Daoy (cell line): Measurements from ENCODE around the gene DENND1A. TPM values are rescaled to one million over a fixed set of nuclear protein-coding genes. Genes with fewer than 3 reads are reported as not detected.

ENCODE experiments used
- DNase-seq: peaks from one replicate; pipeline ENCODE4 v3.0.0-alpha.2; 2015; ENCODE audit warnings: low read depth
- total RNA-seq: library from RNA; depleted of rRNA; stranded (reverse); fragments of >200 nt; shearing (Covaris generic); gene quantifications from 2 replicates; pipeline ENCODE4 v1.2.3, GENCODE V29; 2014

Gene DENND1A
- total RNA-seq, 1 experiment from 2014 or later: 9.9 TPM

DNA sequence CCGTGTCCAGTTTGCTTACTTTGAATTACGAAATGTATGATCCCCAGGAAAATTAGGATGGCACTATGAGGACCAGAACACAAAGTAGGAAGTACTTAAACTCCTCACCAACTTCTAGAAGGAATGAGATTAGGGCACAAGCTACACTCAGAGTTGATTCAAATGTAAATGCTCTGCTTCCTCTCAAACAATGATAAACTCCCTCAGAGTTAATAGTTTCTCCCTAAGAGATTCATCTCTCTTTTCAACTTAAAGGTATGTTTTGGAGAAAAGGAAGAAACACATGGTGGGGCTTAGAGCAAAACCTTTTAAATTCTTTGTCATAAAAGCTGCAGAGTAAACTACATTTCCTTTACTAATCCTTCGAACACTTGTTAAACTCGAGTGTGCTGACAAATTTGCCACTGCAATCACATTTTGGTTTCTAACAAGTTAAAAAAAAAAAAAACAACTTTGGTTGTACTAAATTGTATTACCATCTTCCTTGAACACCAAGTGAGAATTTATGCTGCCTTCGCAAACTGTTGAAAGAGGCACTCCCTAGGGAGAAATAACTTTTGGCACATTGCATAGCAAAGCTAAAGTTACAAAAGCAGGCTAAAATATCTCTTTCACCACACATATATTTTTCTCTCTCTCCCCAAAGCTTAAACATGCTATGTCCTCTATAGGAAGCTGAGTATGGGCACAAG is 66.6 kb downstream of the DENND1A start:
- no peak for DNase-seq

DNA sequence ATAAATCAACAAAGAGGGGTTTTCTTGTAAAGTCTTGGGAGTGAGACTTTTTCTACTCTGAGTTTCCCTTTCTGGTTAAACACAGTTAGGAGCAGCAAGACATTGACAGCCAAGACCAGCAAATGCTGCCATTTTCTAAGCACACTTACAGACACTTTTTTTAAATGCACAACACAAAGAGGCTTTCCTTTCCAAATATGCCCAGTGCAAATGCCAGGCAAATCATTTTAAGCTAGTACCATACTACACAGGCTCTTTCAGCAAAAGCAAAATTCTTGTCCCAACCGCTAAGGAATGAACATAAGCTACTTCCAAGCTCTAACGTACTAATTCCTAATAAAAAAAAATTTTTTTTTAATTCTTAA is 68.2 kb downstream of the DENND1A start:
- DNase-seq: no peak

DNA sequence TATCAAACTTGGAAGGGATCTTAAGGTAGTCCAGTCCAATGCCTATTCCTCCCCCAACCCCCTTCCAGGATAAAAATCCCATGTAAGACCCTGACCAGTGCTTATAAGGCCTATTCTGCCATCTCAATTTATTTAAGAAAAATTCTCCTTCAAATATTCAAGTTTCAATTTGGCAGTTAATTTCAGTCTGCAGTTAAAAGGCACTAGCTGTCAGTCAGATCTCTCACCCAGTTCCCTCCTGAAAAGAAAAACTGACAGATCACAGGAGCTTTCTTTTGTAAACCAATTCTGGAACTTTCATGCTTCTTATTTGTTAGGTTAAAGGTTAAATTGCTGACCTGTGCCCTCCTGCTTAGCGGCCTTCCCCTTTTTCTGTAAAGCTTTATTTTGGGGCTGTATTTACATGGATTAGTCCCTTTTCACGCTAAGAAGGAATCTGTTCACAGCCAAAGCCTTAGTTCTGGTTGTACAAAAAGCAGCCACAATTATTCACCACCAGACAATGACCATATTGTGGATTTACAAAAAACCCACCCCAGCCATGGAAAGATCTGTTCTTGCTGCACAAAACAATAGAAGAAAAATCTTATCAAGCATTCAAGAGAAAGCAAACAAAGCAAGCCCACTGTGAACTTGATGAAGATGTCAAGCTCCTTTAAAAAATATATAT is 68.7 kb downstream of the DENND1A start:
- no peak for DNase-seq

DNA sequence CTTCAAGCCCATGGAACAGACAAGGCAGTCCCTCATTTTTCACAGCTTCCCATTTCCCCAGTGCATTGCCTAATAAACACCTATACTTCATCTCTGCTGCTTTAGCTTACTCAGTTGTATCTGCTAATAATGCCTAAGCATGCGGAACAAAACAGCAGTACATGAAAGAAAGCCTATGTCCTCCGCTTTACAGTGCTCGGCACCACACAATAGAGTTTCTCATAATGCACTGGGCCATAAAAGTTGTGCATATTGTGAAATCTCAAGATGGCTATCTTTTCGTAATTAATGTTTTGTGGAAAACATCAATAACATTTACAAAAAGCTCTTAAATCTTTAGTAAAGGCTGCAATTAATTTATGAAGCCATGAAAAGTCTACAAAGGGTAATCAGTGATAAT is 69.3 kb downstream of the DENND1A start:
- no peak for DNase-seq

DNA sequence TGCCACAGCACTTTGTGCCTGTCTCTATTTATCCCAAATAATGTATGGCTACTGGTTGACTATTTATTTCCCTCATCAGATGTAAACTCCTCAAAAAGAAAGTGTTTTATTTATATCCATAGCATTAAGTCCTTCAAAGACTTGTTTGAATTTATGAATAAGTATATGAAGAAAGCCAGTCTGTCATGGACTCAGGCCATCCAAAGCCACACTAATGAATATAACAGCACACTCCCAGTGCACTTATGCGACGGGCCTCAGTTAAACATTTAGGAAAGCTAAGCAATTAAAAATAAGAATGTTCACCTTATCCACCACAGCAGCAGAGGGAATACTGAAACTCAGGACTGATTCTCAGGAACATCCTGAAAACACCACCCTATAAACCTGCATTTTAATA is 77.5 kb downstream of the DENND1A start:
- no peak for DNase-seq

DNA sequence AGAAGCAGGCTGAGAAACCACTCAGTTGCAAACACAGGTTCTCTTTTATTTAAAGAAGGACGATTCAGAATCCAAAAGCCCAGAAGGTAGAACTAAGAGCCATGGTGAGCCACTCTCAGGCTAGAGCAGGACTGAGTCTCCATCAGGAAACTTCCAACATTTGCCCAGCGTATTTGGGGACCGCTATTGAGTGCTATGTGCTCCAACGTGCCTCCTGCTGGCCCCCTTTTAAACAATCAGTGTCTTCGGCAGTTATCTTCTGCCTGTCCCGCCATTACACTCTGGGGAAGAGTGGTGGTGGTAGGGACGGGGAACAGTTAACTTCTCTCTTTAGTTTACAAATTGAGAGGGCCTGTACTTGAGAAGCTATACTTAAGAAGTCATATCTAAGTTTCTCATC is 78.1 kb downstream of the DENND1A start:
- no peak for DNase-seq

DNA sequence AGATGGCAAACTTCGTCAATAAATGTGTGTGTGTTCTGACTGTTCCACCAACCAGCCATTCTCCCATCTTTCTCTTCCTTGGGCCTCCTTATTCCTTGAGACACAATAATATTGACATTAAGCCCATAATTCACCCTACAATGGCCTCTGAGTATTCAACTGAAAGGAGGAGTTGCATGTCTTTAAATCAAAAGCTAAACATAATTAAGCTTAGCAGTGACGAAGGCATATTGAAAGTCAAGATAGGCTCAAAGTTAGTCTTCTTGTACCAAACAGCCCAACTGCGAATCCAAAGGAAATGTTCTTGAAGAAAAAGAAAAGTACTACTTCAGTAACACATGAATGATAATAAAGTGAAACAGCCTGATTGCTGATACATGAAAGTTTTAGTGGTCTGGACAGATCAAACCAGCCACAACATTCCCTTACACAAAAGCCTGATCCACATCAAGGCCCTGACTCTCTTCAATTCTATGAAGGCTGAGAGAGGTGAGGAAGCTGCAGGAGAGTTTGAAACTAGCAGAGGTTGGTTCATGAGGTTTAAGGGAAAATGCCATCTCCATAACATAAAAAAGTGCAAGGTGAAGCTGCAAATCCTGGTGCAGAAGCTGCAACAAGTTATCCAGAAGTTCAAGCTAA is 81.4 kb downstream of the DENND1A start:
- DNase-seq: no peak

DNA sequence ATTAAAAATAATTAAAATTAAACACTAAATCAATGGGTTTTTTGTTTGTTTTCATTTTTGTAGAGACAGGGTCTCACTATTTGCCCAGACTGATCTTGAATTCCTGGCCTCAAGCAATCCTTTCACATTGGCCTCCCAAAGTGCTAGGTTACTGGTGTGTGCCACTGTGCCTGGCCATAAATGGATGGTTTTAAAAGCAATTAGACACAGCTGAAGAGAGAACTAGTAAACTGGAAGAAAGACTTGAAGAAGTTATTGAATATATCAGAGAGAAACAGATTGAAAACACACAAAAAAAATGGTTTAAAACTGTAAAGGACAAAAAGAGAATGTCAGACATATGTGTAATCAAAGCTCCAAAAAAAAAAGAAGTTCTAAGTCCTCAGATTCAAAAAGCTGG is 83.0 kb downstream of the DENND1A start:
- no peak for DNase-seq

DNA sequence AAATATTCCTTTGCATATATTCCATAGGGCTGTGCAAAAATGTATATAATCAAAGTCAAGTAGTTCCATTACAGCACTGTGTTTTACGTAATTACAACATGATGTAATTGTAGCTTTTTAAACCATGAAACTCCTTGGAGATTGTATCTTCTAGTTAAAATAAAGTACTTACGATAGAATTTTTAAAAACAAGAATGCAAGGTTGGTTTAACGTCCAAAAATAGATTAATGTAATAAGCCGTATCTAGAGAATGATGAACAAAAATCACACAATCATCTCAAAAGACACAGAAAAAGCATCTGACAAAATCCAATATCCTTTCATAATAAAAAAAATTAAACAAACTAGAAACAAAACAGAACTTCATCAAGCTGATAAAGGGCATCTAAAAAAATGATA is 86.2 kb downstream of the DENND1A start:
- DNase-seq: no peak

DNA sequence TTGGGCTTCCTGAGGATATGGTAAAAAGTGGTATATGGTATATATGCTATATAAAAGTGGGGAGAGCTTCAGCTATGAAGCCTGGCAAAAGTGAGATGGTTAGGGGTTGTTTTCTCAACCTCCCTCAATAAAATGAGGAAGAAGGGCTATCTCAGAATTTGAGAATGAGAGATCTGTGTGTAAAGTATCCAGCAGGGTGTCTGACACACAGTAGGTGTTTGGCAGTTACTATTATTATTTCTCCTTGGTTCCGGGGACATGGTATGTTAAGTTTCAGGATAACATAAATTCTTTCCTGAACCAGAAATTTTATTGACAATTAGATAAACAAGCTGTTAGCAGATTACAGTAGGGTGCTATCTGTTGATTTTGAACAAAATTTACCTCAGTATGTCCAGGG is 94.1 kb downstream of the DENND1A start:
- no peak for DNase-seq

DNA sequence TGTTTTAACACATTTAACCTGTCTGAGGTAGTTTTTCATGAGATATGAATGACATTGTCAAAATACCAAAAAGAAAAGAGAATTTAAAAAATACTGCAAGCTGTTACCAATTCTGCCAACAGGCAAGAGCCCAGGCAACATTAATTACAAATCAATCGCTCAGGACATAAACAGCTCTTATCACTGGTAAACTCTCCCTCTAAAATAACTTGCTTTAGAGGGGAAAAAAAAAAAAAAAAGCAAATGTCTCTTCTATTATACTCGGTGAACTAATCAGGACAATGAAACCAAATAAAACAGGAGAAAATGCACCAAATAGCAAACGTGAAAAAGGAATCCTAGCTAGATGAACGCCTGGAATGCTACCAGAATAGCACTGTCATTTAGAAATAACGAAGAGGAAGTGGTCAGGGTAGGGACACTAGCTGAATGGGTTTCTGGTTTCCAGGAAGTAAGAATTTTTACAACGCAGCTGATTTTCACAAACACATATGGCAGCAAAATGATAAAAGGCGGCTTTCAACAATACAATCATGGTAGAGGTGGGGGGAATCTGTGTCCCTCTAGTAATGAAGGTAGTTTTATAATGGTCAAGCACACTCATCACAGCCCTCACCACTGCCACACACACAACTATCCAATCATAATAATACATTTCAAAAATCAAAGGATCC is 94.9 kb downstream of the DENND1A start:
- peak; percentile 48 for DNase-seq

DNA sequence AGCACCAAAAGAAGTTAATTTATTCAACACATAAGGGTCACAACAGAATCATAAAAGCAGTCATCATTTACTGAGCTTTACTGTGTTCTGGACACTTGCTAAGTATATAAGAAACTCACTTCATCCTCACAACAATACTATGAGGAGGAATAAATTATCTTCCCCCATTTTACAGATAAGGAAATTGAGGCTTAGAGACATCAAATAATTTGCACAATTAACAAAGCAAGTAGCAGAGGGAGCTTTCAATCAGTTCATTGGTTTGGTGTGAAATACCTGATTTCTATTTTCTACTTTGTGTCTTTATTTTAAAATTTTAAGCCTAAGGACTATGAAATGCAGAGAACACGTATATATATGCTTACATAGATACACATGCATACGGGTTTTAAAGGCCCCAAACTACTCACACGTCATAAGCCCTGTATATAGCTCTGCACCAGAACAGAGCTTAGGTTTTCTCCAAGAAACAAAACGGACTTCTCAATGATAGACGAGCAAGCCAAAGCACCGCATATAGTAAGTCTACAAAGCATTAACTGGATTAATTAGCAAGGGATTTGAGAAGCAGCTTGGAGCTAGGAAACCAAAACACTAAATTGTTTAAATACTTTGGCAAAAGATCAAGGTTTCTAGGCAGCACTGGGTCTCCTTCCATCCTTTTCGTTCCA is 95.6 kb downstream of the DENND1A start:
- peak; percentile 11 for DNase-seq

DNA sequence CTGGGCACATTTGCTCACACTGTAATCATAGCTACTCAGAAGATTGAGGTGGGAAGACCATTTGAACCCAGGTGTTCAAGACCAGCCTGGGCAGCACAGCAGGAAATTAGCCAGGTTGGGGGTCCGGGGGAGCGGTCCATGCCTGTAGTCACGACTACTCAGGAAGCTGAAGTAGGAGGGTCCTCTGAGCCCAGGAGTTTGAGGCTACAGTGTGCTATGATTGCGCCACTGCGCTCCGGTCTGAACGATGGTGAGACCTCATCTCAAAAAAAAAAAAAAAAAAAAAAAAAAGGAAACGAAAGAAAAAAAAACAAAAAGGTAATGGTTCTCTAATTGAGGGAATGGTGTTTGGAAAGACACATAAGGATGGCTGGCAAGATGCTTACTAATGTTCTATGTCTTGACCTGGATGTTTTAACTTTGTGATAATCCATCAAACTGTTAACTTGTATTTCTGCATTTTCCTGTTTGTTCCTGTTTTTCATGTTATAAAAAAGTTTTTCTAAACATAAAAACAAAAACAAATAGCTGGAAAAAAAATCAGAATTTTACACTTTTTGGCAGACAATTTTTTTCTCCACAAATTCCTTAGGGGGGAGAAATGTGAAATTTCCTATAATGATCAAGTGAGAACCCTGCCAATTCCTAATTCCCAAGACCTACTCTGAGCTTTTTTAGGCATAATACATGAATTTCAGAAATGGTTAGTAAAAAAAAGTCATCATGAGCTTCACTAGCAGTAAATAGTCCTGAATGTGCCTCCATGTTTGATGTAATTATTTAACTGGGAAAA is 96.9 kb downstream of the DENND1A start:
- no peak for DNase-seq

DNA sequence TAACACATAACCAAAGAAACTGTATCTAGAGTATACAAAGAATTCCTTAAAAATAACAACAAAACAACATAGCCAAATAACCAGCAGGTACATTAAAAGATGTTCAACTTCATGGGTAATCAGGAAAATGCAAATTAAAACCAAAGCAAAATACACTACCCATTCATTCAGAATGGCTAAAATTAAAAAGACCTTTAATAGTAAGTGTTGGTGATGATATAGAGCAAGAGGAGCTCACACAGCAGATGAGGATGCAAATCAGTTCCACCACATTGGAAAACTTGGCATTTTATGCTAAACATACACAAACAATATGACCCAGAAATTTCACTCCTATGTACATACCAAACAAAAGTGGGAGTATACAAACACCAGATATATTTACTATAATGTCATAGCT is 97.8 kb downstream of the DENND1A start:
- no peak for DNase-seq

DNA sequence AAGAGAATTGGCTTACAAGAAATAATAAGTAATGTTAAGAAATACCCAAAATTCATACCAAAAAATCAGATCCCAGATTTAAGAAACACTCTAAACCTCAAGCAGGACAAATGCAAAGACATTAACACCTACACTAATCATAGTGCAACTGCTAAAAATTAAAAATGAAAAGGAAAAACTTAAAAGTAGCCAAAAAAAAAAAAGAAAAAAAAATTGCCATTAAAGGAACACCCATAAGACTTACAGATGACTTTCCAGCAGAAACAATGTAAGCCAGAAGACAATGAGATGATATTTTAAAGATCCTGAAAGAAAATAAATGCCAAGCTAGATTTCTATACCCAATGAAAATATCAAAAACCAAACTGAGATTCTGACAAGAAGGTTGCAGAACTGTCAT is 101.5 kb downstream of the DENND1A start:
- DNase-seq: no peak

DNA sequence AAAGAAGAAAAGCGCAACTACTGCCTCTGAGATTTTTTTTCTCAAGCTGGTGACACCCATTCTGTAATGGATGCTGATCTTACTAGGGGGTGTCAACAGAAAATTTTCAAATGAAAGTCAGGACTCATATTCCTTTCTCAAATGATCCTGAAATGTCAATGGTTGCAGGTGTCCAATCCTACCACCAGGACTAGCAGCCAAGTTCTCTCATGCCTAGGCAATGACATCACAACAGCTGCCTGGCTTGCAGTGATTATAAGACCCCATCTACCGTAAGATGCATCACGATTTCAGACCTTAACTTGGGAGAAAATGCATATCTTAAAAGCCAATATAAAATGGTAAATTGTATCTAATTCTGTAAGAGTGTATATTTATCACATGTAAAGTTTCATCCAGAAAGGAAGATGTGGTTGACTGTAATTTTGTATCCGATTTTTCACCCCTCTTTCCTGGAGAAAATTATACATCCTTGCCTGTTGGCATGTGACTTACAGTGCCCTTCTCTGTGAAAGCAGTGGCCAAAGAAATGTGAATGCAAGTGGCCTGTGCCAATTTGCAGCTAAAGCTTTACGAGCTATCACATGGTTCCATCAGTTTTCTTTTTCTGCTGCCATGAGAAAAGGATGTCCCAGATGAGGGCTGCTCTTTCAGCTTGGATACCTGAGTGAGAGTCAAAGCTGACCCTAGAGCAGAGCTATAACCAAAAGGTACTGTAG is 104.4 kb downstream of the DENND1A start:
- DNase-seq: peak; percentile 51

DNA sequence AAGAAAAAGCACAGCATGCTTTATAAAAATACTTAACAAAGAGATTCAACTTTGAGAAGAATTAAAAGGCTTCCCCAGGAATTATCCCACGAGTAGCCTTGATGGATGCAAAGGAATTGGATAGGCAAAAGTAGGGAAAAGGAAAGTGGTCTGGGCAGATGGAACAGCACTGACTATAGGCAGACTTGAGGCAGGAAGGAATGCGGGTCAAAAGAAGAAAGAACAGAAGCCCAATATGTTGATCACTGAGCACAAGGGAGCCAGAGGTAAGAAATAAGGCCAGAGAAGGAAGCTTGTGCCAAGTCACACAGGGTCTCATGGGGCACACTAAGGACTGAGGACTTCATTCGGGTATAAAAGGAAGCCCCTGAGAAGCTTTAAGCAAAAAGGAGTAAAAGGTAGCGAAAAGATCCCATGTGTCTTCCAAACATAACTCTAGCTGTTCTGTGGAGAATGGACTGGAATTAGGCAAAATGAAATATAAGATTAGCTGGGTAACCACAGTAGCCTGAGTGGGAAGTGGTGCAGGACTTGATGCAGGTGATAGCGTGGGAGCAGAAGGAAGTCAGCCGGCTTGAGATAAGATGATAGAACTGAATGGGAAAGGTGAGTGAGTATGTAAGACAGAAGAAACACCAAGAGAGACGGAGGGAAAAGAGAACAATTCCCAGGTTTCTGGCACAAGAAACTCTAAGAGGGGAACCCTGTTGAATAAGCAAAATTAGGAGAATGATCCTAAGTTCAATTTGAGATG is 106.6 kb downstream of the DENND1A start:
- DNase-seq: no peak

DNA sequence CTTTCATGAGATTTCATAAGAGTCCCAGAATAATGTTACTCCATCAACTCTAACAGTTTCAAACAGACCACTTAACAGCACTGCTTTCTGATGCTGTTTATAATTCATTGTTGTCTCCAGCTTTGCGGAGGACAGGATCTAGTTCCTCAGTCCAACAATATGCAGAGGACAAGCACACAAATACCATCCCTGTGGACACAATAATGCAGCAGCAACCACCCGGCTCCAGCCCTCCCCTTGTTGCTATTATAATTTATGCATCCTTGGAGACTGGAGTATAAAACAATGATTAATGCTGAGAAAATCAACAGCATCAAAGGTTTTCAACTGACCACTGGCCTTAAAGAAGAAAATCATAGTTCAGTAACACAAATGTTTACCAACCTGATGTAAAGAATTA is 108.3 kb downstream of the DENND1A start:
- no peak for DNase-seq

DNA sequence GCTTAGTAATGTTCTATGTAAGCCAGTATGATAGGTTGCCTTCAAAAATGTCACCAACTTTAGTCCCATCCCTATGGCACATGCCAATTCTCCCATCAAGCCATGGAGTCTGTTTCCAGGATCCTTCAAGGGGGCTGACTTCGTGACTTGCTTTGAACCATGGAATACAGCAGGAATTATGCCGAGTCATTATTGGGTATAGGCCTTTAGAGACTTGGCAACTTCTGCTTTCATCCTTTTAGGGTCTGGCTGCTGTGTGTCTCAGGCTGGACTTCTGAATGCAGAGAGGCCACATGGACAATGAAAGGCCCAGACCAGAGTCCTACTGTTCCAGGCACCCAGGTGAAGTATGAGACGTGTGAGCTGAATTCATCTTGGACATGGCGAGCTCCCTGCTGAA is 109.8 kb downstream of the DENND1A start:
- DNase-seq: no peak
